Nephron progenitor cell (in vitro differentiated cells): ENCODE results near the gene CNTNAP4.

ENCODE experiments used
- DNase-seq: peaks from one replicate; pipeline ENCODE4 v3.0.0; 2021
- H3K27ac Mint-ChIP-seq: 2 replicates; pipeline ENCODE4 v1.8.0; 2021; ENCODE audit warnings: mild to moderate bottlenecking, moderate library complexity, mixed read lengths
- H3K27me3 Mint-ChIP-seq: 2 replicates; pipeline ENCODE4 v1.8.0; 2021; ENCODE audit warnings: mild to moderate bottlenecking, low read depth, mixed read lengths; ENCODE audit not compliant: poor library complexity
- H3K36me3 Mint-ChIP-seq: 2 replicates; pipeline ENCODE4 v1.8.0; 2021; ENCODE audit warnings: low read depth, mixed read lengths
- H3K4me1 Mint-ChIP-seq: 2 replicates; pipeline ENCODE4 v1.8.0; 2021; ENCODE audit warnings: mixed read lengths
- H3K4me3 Mint-ChIP-seq: 2 replicates; pipeline ENCODE4 v1.8.0; 2021; ENCODE audit warnings: mild to moderate bottlenecking, moderate library complexity, mixed read lengths
- H3K9me3 Mint-ChIP-seq: 2 replicates; pipeline ENCODE4 v1.8.0; 2021; ENCODE audit warnings: mild to moderate bottlenecking, moderate library complexity, mixed read lengths
- CTCF ChIP-seq: fragments of 200-600 bp; sonication (generic); IDR thresholded peaks from 2 replicates; pipeline ENCODE4 v1.5.0; 2021; ENCODE audit warnings: antibody characterized with exemption

Gene CNTNAP4

GRCh38 chr16:76241755-76242154 lies 35.4 kb upstream of the CNTNAP4 start:
- H3K4me3 Mint-ChIP-seq, result no peak overlapping the region
- DNase-seq, result no peak
- H3K27ac Mint-ChIP-seq, result no peak overlapping the region
- no peaks in the 10 kb centered on the region for H3K9me3 Mint-ChIP-seq
- no peaks in the 10 kb centered on the region for H3K36me3 Mint-ChIP-seq
- H3K4me1 Mint-ChIP-seq, result no peaks in the 10 kb centered on the region
- peaks cover 4% of the 10 kb centered on the region for H3K27me3 Mint-ChIP-seq
- no peak for TF ChIP-seq CTCF

GRCh38 chr16:76243620-76244019 lies 33.6 kb upstream of the CNTNAP4 start:
- no peak for TF ChIP-seq CTCF
- no peak overlapping the region for H3K4me3 Mint-ChIP-seq
- H3K36me3 Mint-ChIP-seq, result no peaks in the 10 kb centered on the region
- H3K27ac Mint-ChIP-seq, result no peak overlapping the region
- peaks cover 4% of the 10 kb centered on the region for H3K9me3 Mint-ChIP-seq
- DNase-seq, result no peak
- H3K27me3 Mint-ChIP-seq, result peaks cover 4% of the 10 kb centered on the region
- H3K4me1 Mint-ChIP-seq, result no peaks in the 10 kb centered on the region

GRCh38 chr16:76246587-76246986 lies 30.6 kb upstream of the CNTNAP4 start:
- H3K4me3 Mint-ChIP-seq, result no peak overlapping the region
- H3K27me3 Mint-ChIP-seq, result no peaks in the 10 kb centered on the region
- no peak for TF ChIP-seq CTCF
- no peak for DNase-seq
- no peaks in the 10 kb centered on the region for H3K36me3 Mint-ChIP-seq
- no peaks in the 10 kb centered on the region for H3K4me1 Mint-ChIP-seq
- peaks cover 17% of the 10 kb centered on the region for H3K9me3 Mint-ChIP-seq
- no peak overlapping the region for H3K27ac Mint-ChIP-seq

- DNase-seq, result peak; percentile 47
- Mint-ChIP-seq H3K27me3 (no peaks in the 10 kb centered on the region), H3K9me3 (peaks cover 36% of the 10 kb centered on the region), H3K36me3 (peaks cover 11% of the 10 kb centered on the region), H3K4me1 (no peaks in the 10 kb centered on the region), H3K27ac (no peak overlapping the region), H3K4me3 (no peak overlapping the region)
- TF ChIP-seq CTCF, result peak; percentile 52
Observed at GRCh38 chr16:76265434-76266045, 11.7 kb upstream of the CNTNAP4 start.

GRCh38 chr16:76268824-76269223 lies 8.4 kb upstream of the CNTNAP4 start:
- Mint-ChIP-seq H3K9me3 (peaks cover 55% of the 10 kb centered on the region), H3K36me3 (peaks cover 11% of the 10 kb centered on the region), H3K27ac (no peak overlapping the region), H3K27me3 (no peaks in the 10 kb centered on the region), H3K4me1 (no peaks in the 10 kb centered on the region), H3K4me3 (no peak overlapping the region)
- TF ChIP-seq CTCF, result no peak
- DNase-seq, result no peak

GRCh38 chr16:76277460-76278030 lies 344 bp downstream of the CNTNAP4 start:
- H3K9me3 Mint-ChIP-seq, result no peaks in the 10 kb centered on the region
- no peak for DNase-seq
- H3K4me1 Mint-ChIP-seq, result no peaks in the 10 kb centered on the region
- peak overlapping the region; percentile 74 for H3K4me3 Mint-ChIP-seq
- H3K27ac Mint-ChIP-seq, result no peak overlapping the region
- no peak for TF ChIP-seq CTCF
- no peaks in the 10 kb centered on the region for H3K36me3 Mint-ChIP-seq
- peaks cover 15% of the 10 kb centered on the region for H3K27me3 Mint-ChIP-seq
